ENCODE measurements around the gene NPPC. TPM values are rescaled to one million over a fixed set of nuclear protein-coding genes. Genes with fewer than 3 reads are reported as not detected.

NPPC gene
- total and polyA plus RNA-seq, 2 of the 8 experiments (the other 6 are each of a cell fraction or from before 2014, with no cell fraction given) = 1.3 to 4.7 TPM

DNA sequence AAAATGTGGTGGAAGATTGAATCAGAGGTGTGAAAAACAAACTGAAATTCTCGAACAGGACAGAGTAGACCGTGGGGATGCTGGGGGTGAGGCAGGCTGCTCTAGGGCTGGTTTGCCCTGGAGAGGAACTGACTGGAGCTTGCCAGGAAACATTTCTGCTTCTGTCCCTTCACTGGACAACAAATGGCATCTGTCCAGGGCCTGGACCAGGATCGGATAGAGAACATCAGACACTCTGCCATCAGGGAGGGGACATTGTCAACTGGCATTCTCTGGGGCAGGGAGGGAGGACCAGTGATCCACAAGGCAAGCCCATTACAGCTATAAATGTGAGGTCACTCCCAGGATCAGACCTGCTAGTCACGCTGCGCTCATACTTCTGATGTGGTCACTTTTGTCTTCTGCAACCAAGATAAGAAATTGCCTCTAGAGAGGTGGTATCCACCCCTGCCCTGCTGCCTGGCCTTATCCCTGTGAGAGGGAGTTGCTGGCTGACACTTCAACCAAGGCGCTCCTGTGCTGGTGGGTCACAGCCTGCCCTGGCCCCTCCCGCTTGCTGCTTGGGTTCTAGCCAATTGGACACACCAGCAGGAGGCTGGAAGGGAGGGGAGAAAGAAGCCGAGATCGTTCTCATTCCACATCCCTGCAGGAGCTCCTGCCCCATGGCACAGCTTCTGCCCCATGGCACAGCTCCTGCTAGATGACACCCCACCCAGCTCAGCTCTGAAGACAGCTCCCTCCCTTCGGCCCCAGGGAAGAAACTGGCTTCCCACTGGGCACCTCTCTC lies 8.7 kb downstream of the NPPC start (continued):
- no peak for TF ChIP-seq TAF7 (optimal IDR thresholded peaks at IDR 0.05; ENCODE audit: borderline replicate concordance, low read depth, low read length)

Measured in H1 (cell line).